ENCODE measurements around the gene TOM1. TPM values are rescaled to one million over a fixed set of nuclear protein-coding genes. Genes with fewer than 3 reads are reported as not detected.

The TOM1 gene
- total and polyA plus RNA-seq, 2 of the 13 experiments (the other 11 are each of a cell fraction or from before 2014, with no cell fraction given): 30.8 to 87.3 TPM

- no peak for TF ChIP-seq SIN3B (IDR thresholded peaks at IDR 0.05; ENCODE audit: low read length)
- TF ChIP-seq NFIB (CRISPR knock-in tag; IDR thresholded peaks at IDR 0.05; ENCODE audit: borderline replicate concordance): no peak
- TF ChIP-seq ZFP90 (CRISPR knock-in tag; IDR thresholded peaks at IDR 0.05; ENCODE audit: borderline replicate concordance): no peak
- TF ChIP-seq ETV6 (CRISPR knock-in tag; conservative IDR thresholded peaks at IDR 0.05): 0 out of 2 replicates have a peak, but pooled peaks have one; percentile 42
- no peak; the same call in 1 of the 2 replicates for TF ChIP-seq BRD4 (CRISPR knock-in tag; IDR thresholded peaks at IDR 0.05)
- TF ChIP-seq MTF1 (CRISPR knock-in tag; IDR thresholded peaks at IDR 0.05): no peak
- no peak for TF ChIP-seq SYNCRIP (IDR thresholded peaks at IDR 0.05; ENCODE audit: insufficient read depth, low read depth, low read length)
- TF ChIP-seq ATF7 (IDR thresholded peaks at IDR 0.05): no peak; the same call in 1 of the 2 replicates
- TF ChIP-seq ATF7 (CRISPR knock-in tag; IDR thresholded peaks at IDR 0.05): no peak; the same call in 1 of the 2 replicates
- peak; percentile 96 for TF ChIP-seq ZNF281 (CRISPR knock-in tag; IDR thresholded peaks at IDR 0.05; ENCODE audit: borderline replicate concordance)
- TF ChIP-seq KLF6 (CRISPR knock-in tag; IDR thresholded peaks at IDR 0.05): peak; percentile 91
- TF ChIP-seq ZSCAN21 (CRISPR knock-in tag; IDR thresholded peaks at IDR 0.05; ENCODE audit: borderline replicate concordance): peak; percentile 91
- no peak for TF ChIP-seq ZNF678 (CRISPR knock-in tag; IDR thresholded peaks at IDR 0.05)
- no peak for TF ChIP-seq ZNF138 (CRISPR knock-in tag; IDR thresholded peaks at IDR 0.05; ENCODE audit: low read depth)
- TF ChIP-seq MEIS2 (CRISPR knock-in tag; IDR thresholded peaks at IDR 0.05): peak; percentile 92
- peak; percentile 77 to 91 for TF ChIP-seq HMGXB4 (CRISPR knock-in tag; IDR thresholded peaks at IDR 0.05; ENCODE audit: borderline replicate concordance in 1 of 2, low read depth in 1 of 2)
- peak; percentile 89 for TF ChIP-seq HMG20B (CRISPR knock-in tag; conservative IDR thresholded peaks at IDR 0.05)
- TF ChIP-seq ZNF660 (CRISPR knock-in tag; IDR thresholded peaks at IDR 0.05; ENCODE audit: borderline replicate concordance, low read depth): no peak
- peak; percentile 94 for TF ChIP-seq HOXA3 (CRISPR knock-in tag; IDR thresholded peaks at IDR 0.05)
- TF ChIP-seq ZNF704 (CRISPR knock-in tag; IDR thresholded peaks at IDR 0.05; ENCODE audit: borderline replicate concordance): 0 out of 2 replicates have a peak, but pooled peaks have one; percentile 25
- TF ChIP-seq KMT2B (CRISPR knock-in tag; IDR thresholded peaks at IDR 0.05): peak; percentile 67; the same call in 1 of the 2 replicates
- peak; percentile 90; the same call in 1 of the 2 replicates for TF ChIP-seq ZNF512B (CRISPR knock-in tag; IDR thresholded peaks at IDR 0.05; ENCODE audit: borderline replicate concordance)
These were observed 28.8 kb downstream of the TOM1 start (continued) for GRCh38 chr22:35328472-35328885.
